Measurements from ENCODE around the gene NELL1. TPM values are rescaled to one million over a fixed set of nuclear protein-coding genes. Genes with fewer than 3 reads are reported as not detected.

Gene NELL1
- total RNA-seq, 2 donors from 2014 or later: not detected

- H3K4me1 ChIP-seq: no peaks in the 10 kb centered on the region
- no peaks in the 10 kb centered on the region for H3K9me3 ChIP-seq
- 33 to 38% methylated on average over 3 of the region's 3 CpGs for WGBS, 2 donors
- no peak overlapping the region for H3K4me3 ChIP-seq
- H3K36me3 ChIP-seq (replicated peaks in 1 of 2; ENCODE audit: insufficient read depth in 1 of 2, low read depth in 2 of 2): no peaks in the 10 kb centered on the region
- no peak overlapping the region for H3K27ac ChIP-seq
- intact Hi-C loops (cut with DNase I): no loop called here
- no peaks in the 10 kb centered on the region for H3K27me3 ChIP-seq
- ATAC-seq (no peak), DNase-seq (no peak)
- no peak for TF ChIP-seq POLR2A (IDR thresholded peaks at IDR 0.05)
- TF ChIP-seq CTCF (IDR thresholded peaks at IDR 0.05): no peak
Observed at GRCh38 chr11:21007297-21007696, 337.9 kb downstream of the NELL1 start.

DNA sequence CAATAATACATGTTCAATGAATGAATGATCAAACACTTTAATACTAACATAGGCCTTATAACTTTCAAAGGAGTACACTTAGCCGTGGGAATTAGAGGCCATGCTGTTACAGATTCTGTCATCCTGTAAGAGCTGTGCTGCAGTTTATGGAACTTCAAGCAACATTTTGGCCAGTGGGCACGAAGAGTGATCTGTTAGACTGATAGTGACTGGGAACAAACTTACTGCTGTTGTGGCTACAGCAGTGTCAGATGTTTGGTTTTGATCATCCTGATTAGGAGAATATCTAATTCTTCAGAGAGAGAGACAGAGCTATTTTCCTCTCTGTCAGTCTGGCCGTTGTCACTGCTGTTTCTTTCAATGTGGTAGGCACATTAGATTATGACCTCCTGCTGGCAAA lies 348.9 kb downstream of the NELL1 start:
- ATAC-seq (no peak), DNase-seq (no peak)
- intact Hi-C loops (cut with DNase I): no loop called here
- TF ChIP-seq CTCF (IDR thresholded peaks at IDR 0.05) (no peak), POLR2A (IDR thresholded peaks at IDR 0.05) (no peak)
- Histone ChIP-seq H3K27ac (no peak overlapping the region), H3K36me3 (replicated peaks in 1 of 2; ENCODE audit: insufficient read depth in 1 of 2, low read depth in 2 of 2) (no peaks in the 10 kb centered on the region), H3K27me3 (no peaks in the 10 kb centered on the region), H3K4me3 (no peak overlapping the region), H3K9me3 (no peaks in the 10 kb centered on the region), H3K4me1 (no peaks in the 10 kb centered on the region)
- WGBS, 2 donors: 26 to 27% methylated on average over 3 of the region's 3 CpGs

DNA sequence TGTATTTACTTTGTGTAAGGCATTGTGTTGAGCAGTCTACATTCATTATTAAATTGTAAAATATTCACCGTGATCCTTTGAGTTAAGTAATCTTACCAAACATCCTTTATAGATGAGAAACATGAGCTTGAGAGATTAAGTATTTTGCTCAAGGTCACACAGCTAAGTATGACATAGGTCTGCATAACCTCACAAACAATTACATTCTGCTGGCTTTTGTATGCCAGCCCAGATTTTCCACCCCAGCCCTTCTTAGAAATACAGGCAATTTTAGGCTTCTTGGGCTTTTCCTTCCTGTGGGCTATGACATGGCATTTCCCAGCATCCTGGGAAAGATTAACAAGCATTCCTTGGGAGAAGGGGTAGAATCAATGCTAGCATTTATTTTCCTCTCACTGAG lies 357.3 kb downstream of the NELL1 start:
- Histone ChIP-seq H3K27ac (no peak overlapping the region), H3K4me3 (no peak overlapping the region), H3K4me1 (no peaks in the 10 kb centered on the region), H3K27me3 (no peaks in the 10 kb centered on the region), H3K36me3 (replicated peaks in 1 of 2; ENCODE audit: insufficient read depth in 1 of 2, low read depth in 2 of 2) (no peaks in the 10 kb centered on the region), H3K9me3 (no peaks in the 10 kb centered on the region)
- intact Hi-C loops (cut with DNase I): no loop called here
- no peak for TF ChIP-seq CTCF (IDR thresholded peaks at IDR 0.05)
- no peak for TF ChIP-seq POLR2A (IDR thresholded peaks at IDR 0.05)
- ATAC-seq (no peak), DNase-seq (no peak)
- 7 to 14% methylated on average over 1 of the region's 1 CpG for WGBS, 2 donors

DNA sequence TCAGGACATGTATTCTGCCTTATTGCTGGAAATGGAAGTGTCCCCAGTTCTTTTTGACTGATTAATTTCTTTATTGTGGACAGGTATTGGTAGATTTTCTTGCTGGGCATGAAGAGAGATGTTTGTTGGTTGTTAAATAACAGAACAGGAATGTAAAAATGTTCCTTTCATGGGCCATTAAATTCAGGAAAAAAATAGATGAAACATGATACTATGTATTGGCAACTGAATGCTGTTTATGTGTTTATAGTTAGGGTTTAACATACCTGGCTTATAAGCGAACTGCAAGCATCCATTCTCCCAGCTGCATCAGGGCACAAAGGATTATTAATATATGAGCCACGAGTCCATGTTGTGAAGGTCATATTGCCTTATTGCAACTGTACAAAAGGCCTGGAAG lies 368.5 kb downstream of the NELL1 start:
- Histone ChIP-seq H3K4me1 (no peaks in the 10 kb centered on the region), H3K27me3 (no peaks in the 10 kb centered on the region), H3K9me3 (no peaks in the 10 kb centered on the region), H3K4me3 (no peak overlapping the region), H3K27ac (no peak overlapping the region), H3K36me3 (replicated peaks in 1 of 2; ENCODE audit: insufficient read depth in 1 of 2, low read depth in 2 of 2) (no peaks in the 10 kb centered on the region)
- WGBS, 2 donors: 22 to 40% methylated on average over 2 of the region's 2 CpGs
- intact Hi-C loops (cut with DNase I): no loop called here
- DNase-seq: no peak
- TF ChIP-seq CTCF (IDR thresholded peaks at IDR 0.05) (no peak), POLR2A (IDR thresholded peaks at IDR 0.05) (no peak)
- ATAC-seq: no peak

DNA sequence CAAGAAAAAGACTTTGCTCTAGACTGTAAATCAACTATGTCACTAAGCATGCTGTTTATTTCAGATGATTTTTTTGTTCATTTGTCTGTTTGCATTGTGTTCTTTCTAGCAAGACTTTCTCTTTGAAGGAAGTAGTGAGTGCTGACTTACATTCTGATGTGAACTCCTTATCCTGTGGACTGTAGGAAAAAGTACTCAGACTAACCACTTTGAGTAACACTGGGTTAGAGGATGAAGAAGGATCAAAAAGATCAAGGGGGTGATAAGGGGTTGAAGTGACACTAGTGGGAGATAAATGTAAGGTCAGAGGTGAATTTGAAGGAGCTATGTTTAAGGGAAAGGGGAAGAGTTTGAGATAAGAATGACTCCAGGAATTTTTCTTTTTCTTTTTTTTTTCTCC lies 369.4 kb downstream of the NELL1 start:
- TF ChIP-seq POLR2A (IDR thresholded peaks at IDR 0.05) (no peak), CTCF (IDR thresholded peaks at IDR 0.05) (no peak)
- H3K4me3 ChIP-seq: no peak overlapping the region
- no peaks in the 10 kb centered on the region for H3K9me3 ChIP-seq
- no peak for DNase-seq
- no peaks in the 10 kb centered on the region for H3K4me1 ChIP-seq
- H3K36me3 ChIP-seq (replicated peaks in 1 of 2; ENCODE audit: insufficient read depth in 1 of 2, low read depth in 2 of 2): no peaks in the 10 kb centered on the region
- H3K27ac ChIP-seq: no peak overlapping the region
- H3K27me3 ChIP-seq: no peaks in the 10 kb centered on the region
- intact Hi-C loops (cut with DNase I): no loop called here
- ATAC-seq: no peak

All from body of pancreas (tissue), 4 donors.